Sigmoid colon (tissue), 3 donors: ENCODE results near the gene RBM19.

Source experiments
- POLR2A ChIP-seq, 2 donors: fragments of 450-650 bp; IDR thresholded peaks; one replicate each; pipeline ENCODE4 v1.6.1; 2016; ENCODE audit warnings: antibody characterized with exemption in 2 of 2, mild to moderate bottlenecking in 2 of 2, moderate library complexity in 2 of 2
- TF ChIP-seq, protein P1 (sequence below), 4 experiments: fragments of 450-650 bp in 3 of 4; fragments of 200-600 bp in 1 of 4; IDR thresholded peaks; one replicate each; pipeline ENCODE4 v1.5.1; 2016 to 2019; ENCODE audit warnings: antibody characterized with exemption in 4 of 4, mild to moderate bottlenecking in 3 of 4, moderate library complexity in 2 of 4

DNA sequence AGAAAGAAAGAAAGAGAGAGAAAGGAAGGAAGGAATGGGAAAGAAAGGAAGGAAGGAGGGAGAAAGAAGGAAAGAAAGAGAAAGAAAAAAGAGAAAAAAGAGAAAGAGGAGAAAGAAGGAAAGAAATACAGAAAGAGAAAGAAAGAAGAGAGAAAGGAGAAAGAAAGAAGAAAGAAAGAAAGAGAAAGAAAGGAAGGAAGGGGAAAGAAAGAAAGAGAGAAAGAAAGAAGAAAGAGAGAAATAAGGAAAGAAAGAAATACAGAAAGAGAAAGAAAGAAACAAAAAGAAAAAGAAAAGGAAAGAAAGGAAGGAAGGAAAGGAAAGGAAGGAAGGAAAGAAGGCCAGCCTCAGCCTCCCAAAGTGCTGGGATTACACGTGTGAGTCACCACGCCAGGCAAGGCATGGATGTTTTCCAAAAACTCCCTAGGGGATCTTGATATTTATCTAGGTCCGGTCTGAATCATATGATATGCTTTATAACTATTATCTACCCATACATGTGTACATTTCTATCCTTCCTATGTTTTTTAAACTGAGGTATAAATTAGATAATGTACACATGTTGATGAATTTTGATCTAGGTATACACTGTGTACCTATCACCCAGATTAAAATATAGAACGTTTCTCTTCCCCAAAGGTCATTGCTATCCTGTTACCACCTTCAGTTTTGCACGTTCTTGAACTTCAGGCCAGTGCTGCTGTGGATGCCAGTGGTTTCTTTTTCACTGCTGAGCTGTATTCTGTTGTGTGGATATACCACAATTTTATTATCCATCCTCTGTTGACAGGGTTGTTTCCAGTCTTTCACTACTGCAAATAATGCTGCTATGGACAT, 177.9 kb downstream of the RBM19 start:
- TF ChIP-seq, protein P1, sequence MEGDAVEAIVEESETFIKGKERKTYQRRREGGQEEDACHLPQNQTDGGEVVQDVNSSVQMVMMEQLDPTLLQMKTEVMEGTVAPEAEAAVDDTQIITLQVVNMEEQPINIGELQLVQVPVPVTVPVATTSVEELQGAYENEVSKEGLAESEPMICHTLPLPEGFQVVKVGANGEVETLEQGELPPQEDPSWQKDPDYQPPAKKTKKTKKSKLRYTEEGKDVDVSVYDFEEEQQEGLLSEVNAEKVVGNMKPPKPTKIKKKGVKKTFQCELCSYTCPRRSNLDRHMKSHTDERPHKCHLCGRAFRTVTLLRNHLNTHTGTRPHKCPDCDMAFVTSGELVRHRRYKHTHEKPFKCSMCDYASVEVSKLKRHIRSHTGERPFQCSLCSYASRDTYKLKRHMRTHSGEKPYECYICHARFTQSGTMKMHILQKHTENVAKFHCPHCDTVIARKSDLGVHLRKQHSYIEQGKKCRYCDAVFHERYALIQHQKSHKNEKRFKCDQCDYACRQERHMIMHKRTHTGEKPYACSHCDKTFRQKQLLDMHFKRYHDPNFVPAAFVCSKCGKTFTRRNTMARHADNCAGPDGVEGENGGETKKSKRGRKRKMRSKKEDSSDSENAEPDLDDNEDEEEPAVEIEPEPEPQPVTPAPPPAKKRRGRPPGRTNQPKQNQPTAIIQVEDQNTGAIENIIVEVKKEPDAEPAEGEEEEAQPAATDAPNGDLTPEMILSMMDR (IDR thresholded peaks at IDR 0.05), result no peak
- TF ChIP-seq POLR2A (IDR thresholded peaks at IDR 0.05), result no peak
